Epithelial cell of proximal tubule (primary cell): ENCODE data around the gene OTX2. TPM values are rescaled to one million over a fixed set of nuclear protein-coding genes. Genes with fewer than 3 reads are reported as not detected.

ENCODE experiments used
- DNase-seq: peaks from one replicate; pipeline ENCODE4 v3.0.0-alpha.2; 2011; ENCODE audit warnings: low read depth
- H3K4me3 ChIP-seq: 2 replicates; pipeline ENCODE4 v1.5.1; 2011; ENCODE audit warnings: low read depth, mild to moderate bottlenecking, low read length
- total RNA-seq: library from RNA; depleted of rRNA; stranded (reverse); fragments of >200 nt; gene quantifications from 2 replicates; pipeline ENCODE4 v1.2.3, GENCODE V29; 2015
- TF ChIP-seq, protein P1 (sequence below): conservative IDR thresholded peaks from 2 replicates; pipeline ENCODE4 v1.5.1; 2012; ENCODE audit warnings: low read depth, mild to moderate bottlenecking, low read length

OTX2 gene
- total RNA-seq, 1 donor from 2014 or later = not detected

DNA sequence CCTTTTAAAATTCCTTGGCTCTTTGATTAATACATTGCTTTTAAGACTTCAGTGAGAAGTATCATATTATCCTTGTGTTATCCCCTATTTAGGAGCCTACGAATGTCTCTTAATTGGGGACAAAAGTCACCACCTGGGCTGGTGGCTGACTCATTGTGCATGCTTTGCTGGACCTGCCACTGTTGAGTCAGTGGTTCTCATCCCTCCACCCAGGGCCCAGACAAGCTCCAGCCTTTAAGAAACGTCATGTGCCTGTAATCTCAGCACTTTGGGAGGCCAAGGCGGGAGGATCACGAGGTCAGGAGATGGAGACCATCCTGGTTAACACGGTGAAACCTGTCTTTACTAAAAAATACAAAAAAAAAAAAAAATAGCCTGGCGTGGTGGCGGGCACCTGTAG is 57.9 kb downstream of the OTX2 start:
- TF ChIP-seq, protein P1, sequence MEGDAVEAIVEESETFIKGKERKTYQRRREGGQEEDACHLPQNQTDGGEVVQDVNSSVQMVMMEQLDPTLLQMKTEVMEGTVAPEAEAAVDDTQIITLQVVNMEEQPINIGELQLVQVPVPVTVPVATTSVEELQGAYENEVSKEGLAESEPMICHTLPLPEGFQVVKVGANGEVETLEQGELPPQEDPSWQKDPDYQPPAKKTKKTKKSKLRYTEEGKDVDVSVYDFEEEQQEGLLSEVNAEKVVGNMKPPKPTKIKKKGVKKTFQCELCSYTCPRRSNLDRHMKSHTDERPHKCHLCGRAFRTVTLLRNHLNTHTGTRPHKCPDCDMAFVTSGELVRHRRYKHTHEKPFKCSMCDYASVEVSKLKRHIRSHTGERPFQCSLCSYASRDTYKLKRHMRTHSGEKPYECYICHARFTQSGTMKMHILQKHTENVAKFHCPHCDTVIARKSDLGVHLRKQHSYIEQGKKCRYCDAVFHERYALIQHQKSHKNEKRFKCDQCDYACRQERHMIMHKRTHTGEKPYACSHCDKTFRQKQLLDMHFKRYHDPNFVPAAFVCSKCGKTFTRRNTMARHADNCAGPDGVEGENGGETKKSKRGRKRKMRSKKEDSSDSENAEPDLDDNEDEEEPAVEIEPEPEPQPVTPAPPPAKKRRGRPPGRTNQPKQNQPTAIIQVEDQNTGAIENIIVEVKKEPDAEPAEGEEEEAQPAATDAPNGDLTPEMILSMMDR = no peak
- no peak for DNase-seq
- no peak overlapping the region for H3K4me3 ChIP-seq

DNA sequence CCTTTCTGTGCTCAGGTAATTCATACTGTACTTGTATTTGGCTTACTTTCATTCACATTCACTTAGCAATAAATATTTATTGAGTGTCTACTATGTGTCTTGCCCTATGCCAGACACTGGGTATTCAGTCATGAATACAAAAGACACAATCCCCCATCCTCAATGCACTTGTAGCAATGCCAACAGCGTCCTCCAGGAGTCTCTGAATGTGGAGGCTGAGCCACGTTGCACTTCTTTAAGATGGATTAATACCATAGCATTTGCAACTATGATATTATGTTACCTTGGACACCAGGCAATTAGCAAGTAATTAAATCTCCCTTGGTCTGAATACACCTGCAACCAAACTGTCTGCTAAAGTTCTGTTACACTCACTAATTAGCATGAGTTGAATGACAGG is 58.8 kb downstream of the OTX2 start:
- no peak overlapping the region for H3K4me3 ChIP-seq
- DNase-seq = no peak
- TF ChIP-seq, protein P1 = peak; percentile 13

Other genes with a start within 250 kb of the OTX2 start
- gene TMEM260, start 230.7 kb downstream of the OTX2 start, total RNA-seq = 6.0 and 15.9 TPM in 2 replicates